ENCODE results near the gene TAS2R46.
"Not testable (repeated sequence)": the region's sequence is repeated elsewhere in the genome, so short reads cannot be mapped to it uniquely, and the experiment has no call there.

The TAS2R46 gene

GRCh38 chr12:11062194-11062593 lies at the start of gene TAS2R46:
Gene TAS2R46, minus strand, starts transcription at chr12:11062294. Its CDS starts 0 bp downstream, at chr12:11062294.
- not testable (repeated sequence) for DNase-seq (ENCODE audit: low read depth)

GRCh38 chr12:11111213-11111612 lies 49.1 kb upstream of the TAS2R46 start:
- not testable (repeated sequence) for DNase-seq (ENCODE audit: low read depth)

GRCh38 chr12:11108862-11109261 lies 46.8 kb upstream of the TAS2R46 start:
- no peak for DNase-seq (ENCODE audit: low read depth)

- no peak for DNase-seq (ENCODE audit: low read depth)
These were observed 45.6 kb upstream of the TAS2R46 start for GRCh38 chr12:11107719-11108118.

GRCh38 chr12:11106288-11106687 lies 44.2 kb upstream of the TAS2R46 start:
- DNase-seq (ENCODE audit: low read depth) = no peak

- no peak for DNase-seq (ENCODE audit: low read depth)
These were observed 43.5 kb upstream of the TAS2R46 start for GRCh38 chr12:11105546-11105945.

- DNase-seq (ENCODE audit: low read depth) = not testable (repeated sequence)
These were observed 32.8 kb upstream of the TAS2R46 start for GRCh38 chr12:11094910-11095309.

GRCh38 chr12:11092128-11092527 lies 30.0 kb upstream of the TAS2R46 start, which contains the start of gene TAS2R43:
Gene TAS2R43, minus strand, starts transcription at chr12:11092313. Its CDS starts 84 bp downstream, at chr12:11092229.
- DNase-seq (ENCODE audit: low read depth) = no peak

GRCh38 chr12:11089246-11089645 lies 27.2 kb upstream of the TAS2R46 start:
- DNase-seq (ENCODE audit: low read depth) = no peak

GRCh38 chr12:11085419-11085818 lies 23.3 kb upstream of the TAS2R46 start:
- DNase-seq (ENCODE audit: low read depth) = peak; percentile 13

- no peak for DNase-seq (ENCODE audit: low read depth)
These were observed 19.9 kb upstream of the TAS2R46 start for GRCh38 chr12:11081987-11082386.

GRCh38 chr12:11078246-11078645 lies 16.2 kb upstream of the TAS2R46 start:
- no peak for DNase-seq (ENCODE audit: low read depth)

GRCh38 chr12:11075642-11076041 lies 13.5 kb upstream of the TAS2R46 start:
- DNase-seq (ENCODE audit: low read depth) = no peak

- no peak for DNase-seq (ENCODE audit: low read depth)
These were observed 9.3 kb upstream of the TAS2R46 start for GRCh38 chr12:11071414-11071813.

GRCh38 chr12:11070999-11071398 lies 8.9 kb upstream of the TAS2R46 start:
- DNase-seq (ENCODE audit: low read depth) = no peak

- DNase-seq (ENCODE audit: low read depth) = no peak
These were observed 7.8 kb upstream of the TAS2R46 start for GRCh38 chr12:11069854-11070365.

GRCh38 chr12:11067514-11067913 lies 5.4 kb upstream of the TAS2R46 start:
- no peak for DNase-seq (ENCODE audit: low read depth)

GRCh38 chr12:11059784-11060183 lies 2.3 kb downstream of the TAS2R46 start:
- no peak for DNase-seq (ENCODE audit: low read depth)

GRCh38 chr12:11059041-11059440 lies 3.1 kb downstream of the TAS2R46 start:
- no peak for DNase-seq (ENCODE audit: low read depth)

- DNase-seq (ENCODE audit: low read depth) = no peak
These were observed 6.8 kb downstream of the TAS2R46 start for GRCh38 chr12:11055306-11055705.

- DNase-seq (ENCODE audit: low read depth) = not testable (repeated sequence)
These were observed 12.1 kb downstream of the TAS2R46 start for GRCh38 chr12:11049806-11050531.

- DNase-seq (ENCODE audit: low read depth) = not testable (repeated sequence)
These were observed 20.7 kb downstream of the TAS2R46 start for GRCh38 chr12:11041366-11041765.

- DNase-seq (ENCODE audit: low read depth) = no peak
These were observed 21.9 kb downstream of the TAS2R46 start for GRCh38 chr12:11040162-11040561.

GRCh38 chr12:11039171-11039570 lies 22.9 kb downstream of the TAS2R46 start:
- DNase-seq (ENCODE audit: low read depth) = no peak

Measured in activated T-cell treated with anti-CD3 and anti-CD28 coated beads for 24 hours (primary cell).